A375 (cell line): ENCODE measurements around the gene RNF7. TPM values are rescaled to one million over a fixed set of nuclear protein-coding genes. Genes with fewer than 3 reads are reported as not detected.

Experiments used
- small RNA-seq: library from RNA; depleted of rRNA; stranded (forward); fragments of <200 nt; gene quantifications from one replicate; pipeline ENCODE3, GENCODE V24; 2014
- total RNA-seq: library from RNA; depleted of rRNA; stranded (reverse); fragments of >200 nt; shearing (Covaris generic); gene quantifications from 2 replicates; pipeline ENCODE4 v1.2.3, GENCODE V29; 2014; rRNA removed

Gene RNF7
- 34.3 and 44.8 TPM in 2 replicates for total RNA-seq

GRCh38 chr3:141738022-141738890, at the start of gene RNF7:
RNF7 (plus strand) TSS chr3:141738298; CDS start chr3:141738342, 44 bp downstream.

DNA sequence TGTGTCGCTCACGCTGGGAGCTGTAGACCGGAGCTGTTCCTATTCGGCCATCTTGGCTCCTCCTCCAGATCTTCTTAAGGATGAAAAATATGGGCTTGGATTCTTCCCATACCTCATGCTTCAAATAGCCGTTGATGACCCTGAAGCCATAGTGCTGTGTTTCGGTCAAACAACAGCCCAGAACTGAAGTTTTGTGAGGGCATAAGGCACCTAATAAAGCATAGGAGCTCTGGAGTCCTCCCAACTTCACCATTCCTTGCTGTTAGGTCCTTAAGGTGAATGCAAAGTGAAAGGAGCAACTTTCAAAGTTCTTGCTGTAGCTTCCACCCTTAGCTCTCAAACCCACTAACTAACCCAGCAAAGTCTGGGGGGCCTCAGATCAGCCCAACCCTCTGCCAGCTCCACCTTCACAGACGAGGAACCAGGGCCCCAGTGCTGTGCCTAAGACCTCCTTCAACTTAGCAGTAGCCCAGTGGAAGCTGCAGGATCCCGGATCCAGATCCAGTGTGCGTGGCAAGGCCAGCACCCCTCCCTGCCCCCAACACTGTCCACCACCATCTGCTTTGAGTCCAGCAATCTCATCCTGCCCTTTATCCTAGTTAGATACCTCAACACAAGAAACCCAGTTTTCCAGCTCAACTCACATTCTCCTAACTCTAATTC, 25.1 kb downstream of the RNF7 start, which contains the start of gene GRK7:
Gene GRK7, plus strand, starts transcription at position 321 of the 663 bp plus-strand sequence. CDS start 14,877 bp downstream, outside the sequence.

Small RNA genes within 50 kb of the gene (small RNA-seq; reads per million reads assigned to genes)
- gene AC112771.1 = not detected

Other genes with a start within 250 kb of the RNF7 start
- not detected in 2 replicates for gene GRK7, start 25.1 kb downstream of the RNF7 start, total RNA-seq
- gene ATP1B3, start 138.3 kb downstream of the RNF7 start, total RNA-seq = 45.7 and 50.0 TPM in 2 replicates